ENCODE data around the gene CCR2.
A peak's percentile ranks its signal among the peaks of the same experiment; 100 is the strongest.

DNA sequence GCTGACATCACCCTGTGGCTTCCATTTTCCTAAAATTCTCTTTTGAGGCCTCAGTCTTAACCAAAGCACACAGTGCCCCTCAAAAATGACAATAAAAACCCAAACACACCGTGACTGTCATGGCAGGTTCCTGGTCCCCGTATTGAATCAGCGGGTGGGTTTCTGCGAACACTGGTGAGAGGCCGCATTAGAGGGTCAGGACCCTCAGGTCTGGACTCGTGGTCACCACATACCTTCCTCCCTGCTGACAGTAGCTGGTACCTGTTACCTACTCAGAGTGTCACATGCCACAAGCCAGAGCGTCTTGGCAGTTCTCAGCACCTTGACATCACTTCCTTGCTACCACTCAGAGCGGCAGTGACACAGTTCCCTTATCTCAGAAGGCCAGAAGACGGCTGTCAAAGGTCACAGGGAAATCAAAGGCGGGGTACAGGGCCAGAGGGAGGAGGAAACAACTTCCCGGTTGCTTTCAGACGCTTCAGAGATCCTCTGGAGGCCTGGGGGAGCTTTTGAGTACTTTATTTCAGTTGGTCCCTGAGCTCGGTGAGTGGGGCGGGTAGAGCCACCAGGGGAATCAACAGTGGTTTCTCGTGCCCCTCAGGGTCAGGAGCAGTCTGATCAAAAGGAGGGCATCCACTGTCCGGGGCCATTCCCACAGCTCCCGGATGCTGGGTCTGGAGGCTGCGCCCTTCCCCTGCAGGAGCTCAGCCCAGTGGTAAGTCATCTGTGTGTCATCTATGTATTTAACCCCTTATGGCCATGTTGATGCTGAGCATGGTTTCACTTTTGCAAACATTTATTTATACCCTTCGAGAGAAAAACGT, 53.1 kb downstream of the CCR2 start, which contains the start of the genes CCR5AS and CCRL2:
- peak; percentile 91 for TF ChIP-seq POLR2A (IDR thresholded peaks at IDR 0.05; ENCODE audit: low read length)
- peak; percentile 24 for TF ChIP-seq GATA1 (IDR thresholded peaks at IDR 0.05; ENCODE audit: low read depth, low read length)
